Measurements from ENCODE around the gene CORO1C. TPM values are rescaled to one million over a fixed set of nuclear protein-coding genes. Genes with fewer than 3 reads are reported as not detected.
"Not testable (repeated sequence)": the region's sequence is repeated elsewhere in the genome, so short reads cannot be mapped to it uniquely, and the experiment has no call there.

CORO1C gene
- polyA plus RNA-seq, 4 donors, result 52.9 to 65.9 (median 61.8) TPM

- no peak for DNase-seq (ENCODE audit: low read depth in 4 of 4, low spot score in 2 of 4)
These were observed 24.2 kb upstream of the CORO1C start for GRCh38 chr12:108755481-108755880.

GRCh38 chr12:108753976-108754375, 22.7 kb upstream of the CORO1C start:
- DNase-seq (ENCODE audit: low read depth in 4 of 4, low spot score in 2 of 4), result no peak

- peak in 3 of 4 donors; percentile 55 to 72 (median 55) for DNase-seq (ENCODE audit: low read depth in 4 of 4, low spot score in 2 of 4)
These were observed 21.1 kb upstream of the CORO1C start for GRCh38 chr12:108752387-108752786.

GRCh38 chr12:108751821-108752220, 20.5 kb upstream of the CORO1C start:
- DNase-seq (ENCODE audit: low read depth in 4 of 4, low spot score in 2 of 4), result no peak

DNA sequence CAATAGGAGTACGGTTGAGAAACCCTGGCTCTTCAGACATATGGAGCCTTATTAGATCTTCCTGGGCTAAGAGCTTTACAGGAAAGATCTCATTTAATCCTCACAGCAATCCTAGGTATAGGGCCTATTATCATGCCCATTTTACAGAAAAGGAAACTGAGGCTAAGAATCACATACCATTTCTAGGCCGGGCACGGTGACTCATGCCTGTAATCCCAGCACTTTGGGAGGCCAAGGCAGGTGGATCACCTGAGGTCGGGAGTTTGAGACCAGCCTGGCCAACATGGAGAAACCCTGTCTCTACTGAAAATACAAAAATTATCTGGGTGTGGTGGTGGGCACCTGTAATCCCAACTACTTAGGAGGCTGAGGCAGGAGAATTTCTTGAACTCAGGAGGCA, 19.7 kb upstream of the CORO1C start:
- DNase-seq (ENCODE audit: low read depth in 4 of 4, low spot score in 2 of 4), result not testable (repeated sequence)

DNA sequence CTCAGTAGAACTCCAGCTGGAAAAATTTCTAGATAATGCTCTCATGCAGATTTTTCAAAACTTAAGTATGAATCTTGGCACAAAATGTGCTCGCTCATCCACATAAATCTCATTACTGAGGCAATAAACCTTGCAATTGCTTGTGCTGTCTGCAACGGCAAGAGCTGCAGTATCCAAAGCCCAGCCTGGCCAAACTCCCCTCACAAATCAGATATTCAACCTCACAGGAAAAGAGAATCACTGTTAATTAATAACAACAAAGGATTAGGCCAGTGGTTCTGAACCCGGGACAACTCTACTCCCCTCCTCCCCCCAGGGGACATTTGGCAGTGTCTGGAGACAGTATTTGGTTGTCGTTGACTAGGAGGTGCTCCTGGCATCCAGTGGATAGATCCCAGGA, 19.2 kb upstream of the CORO1C start:
- peak in 2 of 4 donors; percentile 25 to 58 for DNase-seq (ENCODE audit: low read depth in 4 of 4, low spot score in 2 of 4)

- DNase-seq (ENCODE audit: low read depth in 4 of 4, low spot score in 2 of 4), result no peak
These were observed 16.2 kb upstream of the CORO1C start for GRCh38 chr12:108747563-108747962.

- DNase-seq (ENCODE audit: low read depth in 4 of 4, low spot score in 2 of 4), result no peak
These were observed 14.3 kb upstream of the CORO1C start for GRCh38 chr12:108745641-108746040.

DNA sequence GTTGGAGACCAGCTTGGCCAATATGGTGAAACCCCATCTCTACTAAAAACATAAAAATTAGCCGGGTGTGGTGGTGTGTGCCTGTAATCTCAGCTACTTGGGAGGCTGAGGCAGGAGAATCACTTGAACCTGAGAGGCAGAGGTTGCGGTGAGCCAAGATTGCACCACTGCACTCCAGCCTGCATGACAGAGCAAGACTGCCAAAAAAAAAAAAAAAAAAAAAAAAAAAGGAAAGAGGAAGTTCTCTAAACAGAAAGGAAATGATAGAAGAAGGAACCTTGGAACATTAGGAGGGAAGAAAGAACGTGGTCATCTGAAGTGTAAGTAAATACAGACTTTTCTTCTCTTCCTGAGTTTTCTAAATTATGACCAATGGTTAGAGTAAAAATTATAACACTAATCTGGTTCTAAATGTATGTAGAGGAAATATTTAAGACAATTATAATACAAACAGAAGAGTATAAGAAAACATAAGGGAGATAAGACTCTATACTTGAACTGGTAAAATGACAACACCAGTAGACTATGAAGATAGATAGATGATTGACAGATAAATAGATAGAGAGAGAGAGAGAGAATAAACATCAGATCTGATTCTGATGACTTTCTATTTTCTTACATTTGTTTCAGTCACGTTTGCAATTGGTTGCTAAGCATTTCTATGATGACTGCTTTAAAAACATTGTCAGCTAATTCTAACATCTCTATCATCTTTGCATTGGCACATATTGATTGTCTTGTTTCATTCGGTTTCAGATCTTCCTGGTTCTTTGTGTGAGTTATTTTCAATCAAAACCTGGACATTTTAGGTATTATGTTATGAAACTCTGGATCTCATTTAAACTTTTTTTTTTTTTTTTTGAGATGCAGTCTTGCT, 12.9 kb upstream of the CORO1C start:
- no peak for DNase-seq (ENCODE audit: low read depth in 4 of 4, low spot score in 2 of 4)

- no peak for DNase-seq (ENCODE audit: low read depth in 4 of 4, low spot score in 2 of 4)
These were observed 6.9 kb upstream of the CORO1C start for GRCh38 chr12:108738170-108738569.

DNA sequence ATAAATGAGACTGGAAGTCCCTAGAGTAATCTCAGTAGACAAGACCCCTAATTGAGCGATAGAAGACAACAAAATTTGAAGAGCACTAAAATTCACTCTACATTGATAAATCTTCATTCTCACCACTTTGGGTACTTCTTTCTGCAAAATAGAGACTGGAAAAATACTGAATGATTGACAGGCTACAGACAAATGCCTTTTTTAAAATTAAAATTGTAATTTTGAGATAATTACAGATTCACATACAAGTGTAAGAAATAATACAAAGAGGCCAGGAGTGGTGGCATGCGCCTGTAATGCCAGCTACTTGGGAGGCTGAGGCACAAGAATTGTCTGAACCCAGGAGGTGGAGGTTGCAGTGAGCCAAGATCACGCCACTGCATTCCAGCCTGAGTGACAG, 4.5 kb upstream of the CORO1C start:
- DNase-seq (ENCODE audit: low read depth in 4 of 4, low spot score in 2 of 4), result no peak

DNA sequence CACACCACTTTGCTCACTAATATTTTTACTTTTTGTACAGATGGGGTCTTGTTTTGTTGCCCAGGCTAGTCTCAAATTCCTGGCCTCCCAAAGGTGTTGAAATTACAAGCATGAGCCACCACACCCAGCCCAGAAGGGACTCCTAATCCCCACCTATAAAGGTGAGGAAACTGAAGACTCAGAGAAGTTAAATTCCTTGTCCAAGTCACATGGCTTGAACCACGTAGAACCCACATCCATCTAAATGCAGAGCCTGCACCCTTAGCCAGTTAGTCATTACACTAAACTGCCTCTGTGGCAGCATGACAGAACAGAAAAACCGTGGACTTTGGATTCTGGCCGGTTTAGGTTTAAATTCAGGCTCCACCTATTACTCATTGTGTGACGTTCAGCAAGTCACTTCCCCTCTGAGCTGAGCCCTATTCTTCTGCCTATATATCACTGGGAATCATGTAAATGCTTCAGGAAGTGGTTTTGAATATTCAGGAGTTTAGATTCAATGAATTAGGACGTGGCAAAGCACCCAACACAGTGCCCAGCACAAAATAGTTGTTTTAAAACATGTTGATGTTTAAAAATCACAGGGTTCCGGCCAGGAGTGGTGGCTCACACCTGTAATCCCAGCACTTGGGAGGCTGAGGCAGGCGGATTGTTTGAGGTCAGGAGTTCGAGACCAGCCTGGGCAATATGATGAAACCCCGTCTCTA, 3.0 kb upstream of the CORO1C start:
- DNase-seq (ENCODE audit: low read depth in 4 of 4, low spot score in 2 of 4), result peak in 3 of 4 donors; percentile 15 to 51 (median 47)

- not testable (repeated sequence) for DNase-seq (ENCODE audit: low read depth in 4 of 4, low spot score in 2 of 4)
These were observed 1.9 kb upstream of the CORO1C start for GRCh38 chr12:108733230-108733531.

- no peak for DNase-seq (ENCODE audit: low read depth in 4 of 4, low spot score in 2 of 4)
These were observed 1.3 kb upstream of the CORO1C start for GRCh38 chr12:108732489-108733229.

DNA sequence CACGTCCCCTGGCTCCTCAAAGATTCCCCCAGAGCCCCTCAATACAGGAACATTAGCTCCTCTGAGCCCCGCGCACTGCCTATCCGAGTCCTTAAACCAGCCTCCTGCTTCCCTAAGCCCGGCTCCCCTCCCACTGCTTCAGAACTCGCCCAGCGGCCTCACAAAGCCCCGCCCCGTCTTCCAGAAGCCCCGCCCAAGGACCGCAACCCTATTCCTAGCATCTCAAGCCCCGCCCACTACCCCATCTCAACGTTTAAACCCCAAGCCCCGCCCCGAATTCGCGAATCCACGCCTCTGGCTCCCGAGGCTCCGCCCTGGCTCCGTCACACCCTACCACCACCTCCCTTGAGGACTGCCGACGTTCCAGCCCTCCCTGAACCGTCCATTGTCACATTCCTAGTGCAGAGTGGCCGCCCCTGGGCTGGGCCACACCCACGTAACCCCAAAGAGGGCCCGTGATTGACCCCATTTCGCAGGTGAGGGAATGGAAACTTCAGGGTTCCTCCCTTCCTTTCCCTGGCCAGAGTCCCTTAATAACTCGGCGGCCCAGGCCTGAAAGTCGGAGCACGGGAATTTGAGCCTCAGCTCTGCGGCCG, 646 bp upstream of the CORO1C start:
- DNase-seq (ENCODE audit: low read depth in 4 of 4, low spot score in 2 of 4), result peak; percentile 86 to 96 (median 93)

GRCh38 chr12:108730365-108731104, 783 bp downstream of the CORO1C start:
- peak in 3 of 4 donors; percentile 29 to 57 (median 45) for DNase-seq (ENCODE audit: low read depth in 4 of 4, low spot score in 2 of 4)

GRCh38 chr12:108729612-108730364, 1.5 kb downstream of the CORO1C start:
- peak in 1 of 4 donors; percentile 43 for DNase-seq (ENCODE audit: low read depth in 4 of 4, low spot score in 2 of 4)

DNA sequence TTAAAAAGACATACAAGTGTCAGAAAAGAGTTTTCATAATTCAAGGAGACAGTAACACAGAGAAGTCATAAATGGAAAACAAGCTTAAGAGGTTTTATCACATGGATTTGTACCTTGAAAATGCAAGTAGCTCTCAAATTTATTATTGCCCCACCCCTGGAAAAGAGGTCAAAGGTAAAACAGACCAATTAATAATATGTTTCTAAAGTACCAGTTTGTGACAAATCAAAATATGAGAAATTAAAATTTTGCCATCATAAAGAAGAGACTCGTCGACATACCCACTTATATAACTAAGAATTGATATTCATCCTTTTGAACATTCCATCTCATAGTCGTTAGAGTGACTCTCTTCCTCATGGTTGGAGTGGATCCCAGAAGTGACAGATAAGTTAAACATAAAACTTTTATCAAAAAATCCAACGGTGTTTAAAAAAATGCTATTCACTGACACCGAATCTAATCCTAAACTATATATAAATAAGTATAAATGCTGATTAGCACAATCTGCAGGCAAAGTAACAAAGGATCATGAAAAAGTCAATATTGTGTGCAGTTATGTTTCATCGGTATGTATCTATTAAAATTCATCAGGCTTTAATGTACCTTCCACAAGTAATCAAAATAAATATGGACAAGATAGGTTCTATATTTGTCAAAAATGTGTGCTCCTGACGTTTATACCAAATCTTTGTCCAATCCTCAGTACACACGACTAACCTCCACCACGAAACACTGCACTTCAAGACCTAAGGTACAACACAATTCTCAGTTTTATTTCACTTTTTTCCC, 2.3 kb downstream of the CORO1C start:
- DNase-seq (ENCODE audit: low read depth in 4 of 4, low spot score in 2 of 4), result no peak

Measured in left renal cortex interstitium (tissue), 4 donors.